Ovary (tissue), 9 donors: ENCODE measurements around the gene PRCD. TPM values are rescaled to one million over a fixed set of nuclear protein-coding genes. Genes with fewer than 3 reads are reported as not detected.
A peak's percentile ranks its signal among the peaks of the same experiment; 100 is the strongest.
"Not testable (repeated sequence)": the region's sequence is repeated elsewhere in the genome, so short reads cannot be mapped to it uniquely, and the experiment has no call there.

Experiments
- DNase-seq, 5 donors: peaks; one replicate each; pipeline ENCODE4 v3.0.0-alpha.2; 2019 to 2020
- H3K27ac ChIP-seq, 2 donors: fragments of 200-600 bp; one replicate each; pipeline versions ENCODE4 v1.5.1 to v1.8.0; 2019 to 2022
- H3K27me3 ChIP-seq: fragments of 200-600 bp; one replicate; pipeline ENCODE4 v1.8.0; 2022
- H3K36me3 ChIP-seq: fragments of 200-600 bp; sonication (generic); one replicate; pipeline ENCODE4 v1.5.1; 2019
- H3K4me1 ChIP-seq: one replicate; pipeline ENCODE4 v1.8.1; 2013; ENCODE audit warnings: mild to moderate bottlenecking, moderate library complexity; ENCODE audit not compliant: insufficient read depth
- H3K4me3 ChIP-seq: fragments of 200-600 bp; sonication (generic); one replicate; pipeline ENCODE4 v1.5.1; 2017
- H3K9me3 ChIP-seq, 2 donors: fragments of 200-600 bp in 1 of 2; sonication (generic) in 1 of 2; one replicate each; pipeline versions ENCODE4 v1.5.1 to v1.8.1; 2013 to 2019; ENCODE audit warnings: mild to moderate bottlenecking in 1 of 2, moderate library complexity in 1 of 2
- CTCF ChIP-seq, 3 donors: fragments of 450-650 bp in 2 of 3; fragments of 200-600 bp in 1 of 3; IDR thresholded peaks; one replicate each; pipeline versions ENCODE4 v1.5.1 to v1.8.0; 2016 to 2022; ENCODE audit warnings: antibody characterized with exemption in 3 of 3, mild to moderate bottlenecking in 1 of 3
- EP300 ChIP-seq: sonication (generic); formaldehyde crosslinking; IDR thresholded peaks from one replicate; pipeline ENCODE4 v1.6.1; 2017; ENCODE audit warnings: antibody characterized with exemption
- POLR2A ChIP-seq: fragments of 450-650 bp; IDR thresholded peaks from one replicate; pipeline ENCODE4 v1.6.1; 2017; ENCODE audit warnings: antibody characterized with exemption, mild to moderate bottlenecking, moderate library complexity
- WGBS, 3 donors: extraction: QIAGEN DNeasy Blood & Tissue Kit in 1 of 3; methylation state at CpG; one replicate each; pipeline versions ENCODE4 v1.1.5 to v1.1.7; 2013 to 2017; 5-methylcytosine and 5-hydroxymethylcytosine counted together
- intact Hi-C, 4 donors: fragments of 100-400 bp; cut with DNase I; formaldehyde crosslinking; loops; one replicate each; pipeline versions ENCODE4 v1.11.0 to v1.15.1; 2022 to 2023
- polyA plus RNA-seq, 2 donors: library from polyadenylated mRNA; stranded (reverse); fragments of 200-250 nt in 1 of 2; fragments of 350-450 nt in 1 of 2; fragmentation: Illumina TruSeq in 1 of 2; extraction: RNeasy Lipid Tissue Mini Kit (QIAGEN cat#74804) in 1 of 2; gene quantifications; one replicate each; pipeline ENCODE4 v1.2.3, GENCODE V29; 2013 to 2014
- total RNA-seq, 7 donors: library from RNA; depleted of rRNA in 2 of 7; stranded (reverse); fragments of >200 nt in 2 of 7; fragmentation: NEBNext Ultra II Directional in 3 of 7; extraction: Animal tissue kit (Norgen Biotek cat#: 25700) in 3 of 7; gene quantifications; one replicate each; pipeline versions ENCODE4 v1.1.0 to v1.2.4, GENCODE V29; 2016 to 2023
- donor health status: DM: no; HTN: no; CAD: no; lungs with moderate emphysema.
- donor health status: DM: no; HTN: no; CAD: no.
- donor health status: Bipolar disorder and iron deficiency.
- donor health status: DM: yes; HTN: yes; CAD: no.
- donor health status: DM: no; HTN: no; CAD: no.
- donor health status: DM: yes; HTN: yes; CAD: no.

Gene PRCD
- total and polyA plus RNA-seq, 9 donors: 1.5 to 12.2 (median 2.8) TPM

GRCh38 chr17:76515274-76515949, 24.4 kb upstream of the PRCD start:
- H3K9me3 ChIP-seq: no peaks in the 10 kb centered on the region
- TF ChIP-seq CTCF (IDR thresholded peaks at IDR 0.05): no peak
- no peak for TF ChIP-seq EP300
- no peak for TF ChIP-seq POLR2A
- intact Hi-C loops: no loop called here
- H3K27ac ChIP-seq: no peak overlapping the region
- no peaks in the 10 kb centered on the region for H3K36me3 ChIP-seq
- H3K4me3 ChIP-seq: no peak overlapping the region
- peak in 2 of 5 donors; percentile 32 to 66 for DNase-seq
- no peaks in the 10 kb centered on the region for H3K4me1 ChIP-seq
- no peaks in the 10 kb centered on the region for H3K27me3 ChIP-seq
- WGBS, 3 donors: 39 to 52% (median 47%) methylated on average over 22 of the region's 22 CpGs

GRCh38 chr17:76517638-76518038, 22.2 kb upstream of the PRCD start:
- 86 to 93% (median 87%) methylated on average over 11 of the region's 11 CpGs for WGBS, 3 donors

GRCh38 chr17:76519048-76519966, 20.5 kb upstream of the PRCD start:
- Histone ChIP-seq H3K36me3 (no peaks in the 10 kb centered on the region), H3K27ac (no peak overlapping the region), H3K4me1 (no peaks in the 10 kb centered on the region), H3K4me3 (no peak overlapping the region), H3K9me3 (no peaks in the 10 kb centered on the region), H3K27me3 (no peaks in the 10 kb centered on the region)
- no peak for DNase-seq
- no peak for TF ChIP-seq POLR2A
- TF ChIP-seq EP300: no peak
- no peak for TF ChIP-seq CTCF (IDR thresholded peaks at IDR 0.05)
- WGBS, 3 donors: 61 to 70% (median 67%) methylated on average over 15 of the region's 15 CpGs
- intact Hi-C loops: no loop called here

More at GRCh38 chr17:76517638-76518038, 22.2 kb upstream of the PRCD start:
- TF ChIP-seq EP300 (no peak), CTCF (IDR thresholded peaks at IDR 0.05) (no peak), POLR2A (no peak)
- Histone ChIP-seq H3K4me3 (no peak overlapping the region), H3K27ac (no peak overlapping the region), H3K36me3 (no peaks in the 10 kb centered on the region), H3K4me1 (no peaks in the 10 kb centered on the region), H3K9me3 (no peaks in the 10 kb centered on the region), H3K27me3 (no peaks in the 10 kb centered on the region)
- intact Hi-C loops: no loop called here
- no peak for DNase-seq

- Histone ChIP-seq H3K27ac (no peak overlapping the region), H3K9me3 (no peaks in the 10 kb centered on the region), H3K36me3 (no peaks in the 10 kb centered on the region), H3K4me1 (peaks cover 9% of the 10 kb centered on the region), H3K27me3 (no peaks in the 10 kb centered on the region), H3K4me3 (no peak overlapping the region)
- TF ChIP-seq POLR2A (no peak), EP300 (no peak)
- 90 to 94% (median 90%) methylated on average over 7 of the region's 7 CpGs for WGBS, 3 donors
- intact Hi-C loops: loop anchor here (5.0 to 10.0 kb wide), 4 partner anchors 104 to 196 kb away; no protein-coding TSS in a partner anchor
- DNase-seq: no peak
These were observed 18.6 kb upstream of the PRCD start for GRCh38 chr17:76521262-76521661.

GRCh38 chr17:76521683-76522082, 18.2 kb upstream of the PRCD start:
- 90 to 94% (median 91%) methylated on average over 10 of the region's 10 CpGs for WGBS, 3 donors
- H3K4me1 ChIP-seq, DNase-seq, H3K4me3 ChIP-seq, H3K27me3 ChIP-seq, H3K9me3 ChIP-seq, H3K27ac ChIP-seq, H3K36me3 ChIP-seq: not testable (repeated sequence)
- intact Hi-C loops: loop anchor here (1.0 to 10.0 kb wide), 7 partner anchors 25 to 196 kb away; no protein-coding TSS in a partner anchor
